Measurements from ENCODE around the gene DCAKD.
"Not testable (repeated sequence)": the region's sequence is repeated elsewhere in the genome, so short reads cannot be mapped to it uniquely, and the experiment has no call there.

The DCAKD gene

DNA sequence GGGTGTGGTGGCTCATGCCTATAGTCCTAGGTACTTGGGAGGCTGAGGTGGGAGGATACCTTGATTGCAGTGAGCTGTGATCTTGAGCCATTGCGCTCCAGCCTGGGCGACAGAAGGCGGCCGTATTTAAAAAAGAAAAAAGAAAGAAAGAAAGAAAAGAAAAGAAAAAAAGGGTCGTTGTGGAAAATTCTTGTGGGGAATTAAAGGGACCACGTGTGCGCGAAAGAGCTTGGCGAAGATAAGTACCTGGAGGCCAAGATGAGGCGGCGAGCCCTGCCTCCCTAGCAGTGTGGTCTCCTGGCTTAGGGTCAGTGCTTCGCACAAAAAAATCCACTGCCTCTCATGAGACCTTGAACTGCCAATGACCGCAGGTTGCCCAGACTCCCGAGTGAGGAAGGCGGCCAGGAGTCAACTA lies 9.0 kb upstream of the DCAKD start:
- no peak for TF ChIP-seq CTCF (IDR thresholded peaks at IDR 0.05; ENCODE audit: low read depth, low read length, missing control alignments)
- no peak for DNase-seq (ENCODE audit: extremely low read depth, low read depth)
- peak overlapping the region; percentile 76 for H3K4me3 ChIP-seq (replicated peaks; ENCODE audit: low read depth, low read length)

- no peak for TF ChIP-seq CTCF (IDR thresholded peaks at IDR 0.05; ENCODE audit: low read depth, low read length, missing control alignments)
- no peak for DNase-seq (ENCODE audit: extremely low read depth, low read depth)
- H3K4me3 ChIP-seq (replicated peaks; ENCODE audit: low read depth, low read length), result peak overlapping the region; percentile 54
Measured at GRCh38 chr17:45052052-45052772, 780 bp upstream of the DCAKD start.

GRCh38 chr17:45051720-45052051 lies 254 bp upstream of the DCAKD start:
- DNase-seq (ENCODE audit: extremely low read depth, low read depth), result not testable (repeated sequence)
- peak overlapping the region; percentile 54 for H3K4me3 ChIP-seq (replicated peaks; ENCODE audit: low read depth, low read length)

DNA sequence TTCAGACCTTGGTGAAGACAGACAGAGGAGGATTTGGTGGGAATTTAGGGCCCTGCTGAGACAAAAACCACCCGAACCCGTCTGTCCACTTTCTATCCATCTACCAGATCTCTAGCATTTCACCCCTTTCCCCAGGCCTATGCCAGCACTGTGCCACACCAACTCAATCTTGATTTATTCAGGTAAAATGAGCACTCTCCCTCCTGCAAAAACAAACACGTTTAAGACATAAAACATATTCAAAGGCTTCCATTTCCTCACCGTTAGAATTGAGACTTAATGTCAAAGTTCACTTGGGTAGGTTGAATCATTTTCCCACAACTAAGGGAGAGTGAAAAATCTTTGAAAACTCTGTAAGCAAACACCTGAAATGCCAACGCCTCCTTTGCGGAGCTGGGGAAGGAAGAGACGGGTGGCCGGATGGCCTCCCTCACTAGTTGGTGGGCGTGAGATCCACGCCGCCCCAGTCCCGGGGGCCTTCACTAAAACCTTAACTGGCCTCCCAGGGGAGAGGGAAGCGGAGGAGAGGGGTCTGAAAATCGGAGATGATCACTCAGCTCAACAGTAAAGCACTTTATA lies 862 bp downstream of the DCAKD start:
- no peak for TF ChIP-seq CTCF (IDR thresholded peaks at IDR 0.05; ENCODE audit: low read depth, low read length, missing control alignments)
- peak overlapping the region; percentile 77 for H3K4me3 ChIP-seq (replicated peaks; ENCODE audit: low read depth, low read length)
- DNase-seq (ENCODE audit: extremely low read depth, low read depth), result no peak

DNA sequence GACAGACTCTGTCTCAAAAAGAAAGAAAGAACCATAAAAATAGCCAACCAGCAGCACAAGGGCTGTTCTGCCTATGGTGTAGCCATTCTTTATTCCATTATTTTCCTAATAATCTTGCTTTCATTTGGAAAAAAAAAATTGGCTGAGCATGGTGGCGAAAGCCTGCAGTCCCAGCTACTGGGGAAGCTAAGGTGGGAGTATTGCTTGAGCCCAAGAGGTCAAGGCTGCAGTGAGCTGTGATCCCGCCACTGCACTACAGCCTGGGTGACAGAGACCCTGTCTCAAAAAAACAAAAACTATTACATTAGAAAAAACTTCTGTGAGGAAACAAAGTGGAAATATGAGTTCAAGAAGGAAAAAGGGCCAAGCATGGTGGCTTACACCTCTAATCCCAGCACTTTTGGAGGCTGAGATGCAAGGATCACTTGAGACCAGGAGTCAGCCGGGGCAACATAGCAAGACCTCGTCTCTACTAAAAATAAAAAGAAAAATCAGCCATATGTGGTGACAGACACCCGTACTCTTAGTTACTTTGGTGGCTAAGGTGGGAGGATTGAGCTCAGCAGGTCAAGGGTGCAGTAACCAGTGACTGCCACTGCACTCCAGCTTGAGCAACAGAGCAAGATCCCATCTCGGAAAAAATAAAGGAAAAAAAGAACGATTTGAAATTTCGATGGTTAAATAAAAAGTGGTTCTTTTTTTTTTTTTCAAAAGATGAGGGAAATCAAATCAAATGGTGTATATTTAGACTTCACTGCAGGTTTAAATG lies 2.5 kb downstream of the DCAKD start:
- peak; percentile 12 for TF ChIP-seq CTCF (IDR thresholded peaks at IDR 0.05; ENCODE audit: low read depth, low read length, missing control alignments)
- no peak overlapping the region for H3K4me3 ChIP-seq (replicated peaks; ENCODE audit: low read depth, low read length)
- DNase-seq (ENCODE audit: extremely low read depth, low read depth), result no peak

GRCh38 chr17:45046537-45047125 lies 4.8 kb downstream of the DCAKD start:
- no peak overlapping the region for H3K4me3 ChIP-seq (replicated peaks; ENCODE audit: low read depth, low read length)
- TF ChIP-seq CTCF (IDR thresholded peaks at IDR 0.05; ENCODE audit: low read depth, low read length, missing control alignments), result no peak
- DNase-seq (ENCODE audit: extremely low read depth, low read depth), result no peak
